ENCODE measurements around the gene HJV.
A peak's percentile ranks its signal among the peaks of the same experiment; 100 is the strongest.
"Not testable (repeated sequence)": the region's sequence is repeated elsewhere in the genome, so short reads cannot be mapped to it uniquely, and the experiment has no call there.

HJV gene

GRCh38 chr1:146021622-146022402 is at the start of gene HJV:
HJV (minus strand) TSS chr1:146021735; CDS start chr1:146020231, 1,504 bp downstream.
- DNase-seq: no peak

GRCh38 chr1:146059148-146059547 is 37.6 kb upstream of the HJV start:
- not testable (repeated sequence) for DNase-seq

GRCh38 chr1:146051852-146052676 is 30.5 kb upstream of the HJV start:
- peak; percentile 71 for DNase-seq

- no peak for DNase-seq
Measured at GRCh38 chr1:146051452-146051851, 29.9 kb upstream of the HJV start.

GRCh38 chr1:146050652-146050963 is 29.1 kb upstream of the HJV start:
- DNase-seq: not testable (repeated sequence)

- not testable (repeated sequence) for DNase-seq
Measured at GRCh38 chr1:146049866-146050651, 28.5 kb upstream of the HJV start.

GRCh38 chr1:146049436-146049835 is 27.9 kb upstream of the HJV start:
- no peak for DNase-seq

- not testable (repeated sequence) for DNase-seq
Measured at GRCh38 chr1:146048514-146049115, 27.1 kb upstream of the HJV start.

- no peak for DNase-seq
Measured at GRCh38 chr1:146046664-146047063, 25.1 kb upstream of the HJV start.

- no peak for DNase-seq
Measured at GRCh38 chr1:146039844-146040194, 18.3 kb upstream of the HJV start.

GRCh38 chr1:146036965-146037646 is 15.6 kb upstream of the HJV start:
- DNase-seq: peak; percentile 57 to 75

GRCh38 chr1:146036241-146036964 is 14.9 kb upstream of the HJV start:
- DNase-seq: no peak

GRCh38 chr1:146035048-146035423 is 13.5 kb upstream of the HJV start:
- no peak for DNase-seq

- peak in 1 of 2 donors; percentile 61 for DNase-seq
Measured at GRCh38 chr1:146032631-146033219, 11.2 kb upstream of the HJV start.

- DNase-seq: no peak
Measured at GRCh38 chr1:146031476-146031875, 9.9 kb upstream of the HJV start.

- no peak for DNase-seq
Measured at GRCh38 chr1:146029117-146029516, 7.6 kb upstream of the HJV start.

- not testable (repeated sequence) for DNase-seq
Measured at GRCh38 chr1:146026650-146027049, 5.1 kb upstream of the HJV start.

GRCh38 chr1:146025787-146026495 is 4.4 kb upstream of the HJV start:
- DNase-seq: not testable (repeated sequence)

- DNase-seq: no peak
Measured at GRCh38 chr1:146022403-146023127, 1.0 kb upstream of the HJV start.

- DNase-seq: no peak
Measured at GRCh38 chr1:146021050-146021445, 487 bp downstream of the HJV start.
